ENCODE data around the gene PFKL.

Gene PFKL

GRCh38 chr21:44314561-44314960 is 14.7 kb downstream of the PFKL start:
- no peak for DNase-seq (ENCODE audit: low spot score)

DNA sequence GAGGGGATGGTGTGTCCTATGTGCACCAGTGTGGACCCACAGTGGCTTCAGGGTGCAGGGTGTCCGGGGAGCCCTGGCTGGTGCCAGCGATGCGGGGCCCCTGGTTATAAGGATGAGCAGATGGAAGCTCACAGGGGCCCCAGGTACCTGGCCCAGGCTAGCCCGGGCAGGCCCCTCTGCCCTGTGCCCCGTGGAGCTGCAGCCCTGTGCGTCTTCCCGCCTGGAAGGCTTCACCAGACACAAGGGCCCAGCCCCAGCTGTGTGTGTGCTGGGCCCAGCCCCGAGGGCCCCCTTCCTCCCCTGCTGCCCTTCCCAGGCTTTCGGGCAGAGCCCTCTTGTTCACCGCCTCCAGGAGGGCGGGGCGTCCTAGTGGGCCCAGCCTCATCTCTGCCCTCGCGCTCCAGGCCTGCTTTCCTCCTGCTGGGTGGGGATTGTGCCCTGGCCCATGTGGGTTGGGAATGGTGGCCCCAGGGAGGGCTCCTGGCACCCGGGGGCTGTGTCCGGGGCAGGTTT is 15.9 kb downstream of the PFKL start:
- no peak for DNase-seq (ENCODE audit: low spot score)

DNA sequence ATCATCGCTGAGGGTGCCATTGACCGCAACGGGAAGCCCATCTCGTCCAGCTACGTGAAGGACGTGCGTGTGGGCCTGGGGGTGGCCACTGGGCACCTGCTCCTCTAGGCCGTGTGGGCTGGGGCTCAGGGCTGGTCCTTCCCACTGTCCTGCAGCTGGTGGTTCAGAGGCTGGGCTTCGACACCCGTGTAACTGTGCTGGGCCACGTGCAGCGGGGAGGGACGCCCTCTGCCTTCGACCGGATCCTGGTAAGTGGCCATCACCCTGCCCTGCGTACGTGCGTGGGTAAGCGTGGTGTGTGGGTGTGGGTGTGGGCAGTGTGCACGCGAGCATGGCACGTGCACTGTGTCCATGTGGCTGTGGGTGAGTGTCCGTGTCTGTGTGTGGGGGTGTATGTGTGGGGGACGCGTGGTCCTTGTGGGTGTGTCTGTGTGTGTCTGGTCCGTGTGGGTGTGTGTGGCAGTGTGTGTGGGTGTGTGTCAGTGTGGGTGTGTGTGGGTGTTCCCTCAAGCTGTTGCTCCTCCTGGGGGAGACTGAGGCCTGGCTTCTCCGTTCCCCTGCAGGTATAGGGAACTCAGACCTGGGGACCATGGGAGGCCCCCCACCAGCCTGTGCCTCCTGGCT is 16.5 kb downstream of the PFKL start:
- DNase-seq (ENCODE audit: low spot score): no peak

DNA sequence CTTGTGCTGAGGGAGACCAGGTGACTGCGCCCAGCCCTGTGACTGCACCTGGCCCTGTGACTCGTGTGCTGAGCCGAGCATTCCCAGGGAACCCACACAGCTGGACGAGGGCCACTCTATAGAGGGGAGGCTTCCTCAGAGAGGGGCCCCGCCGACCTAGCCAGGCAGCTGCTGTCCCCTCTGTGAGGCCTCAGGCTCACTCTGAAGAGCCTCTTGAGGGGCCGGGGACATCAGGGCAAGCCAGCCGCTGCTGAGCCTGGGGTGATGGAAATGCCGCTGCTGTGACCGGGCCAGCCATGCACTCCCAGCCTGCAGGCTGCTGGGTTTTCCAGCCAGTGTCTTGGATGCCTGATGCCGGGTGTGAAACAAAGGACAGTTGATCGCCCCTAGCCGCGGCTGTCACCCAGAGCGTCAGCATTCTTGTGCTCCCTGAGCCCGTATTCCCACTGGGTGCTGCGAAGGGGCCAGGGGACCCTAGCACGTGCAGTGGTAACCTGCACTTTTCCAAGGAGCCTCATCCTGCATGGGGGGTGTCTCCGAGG is 17.5 kb downstream of the PFKL start:
- DNase-seq (ENCODE audit: low spot score): no peak

- no peak for DNase-seq (ENCODE audit: low spot score)
These were observed 18.0 kb downstream of the PFKL start for GRCh38 chr21:44317871-44318270.

DNA sequence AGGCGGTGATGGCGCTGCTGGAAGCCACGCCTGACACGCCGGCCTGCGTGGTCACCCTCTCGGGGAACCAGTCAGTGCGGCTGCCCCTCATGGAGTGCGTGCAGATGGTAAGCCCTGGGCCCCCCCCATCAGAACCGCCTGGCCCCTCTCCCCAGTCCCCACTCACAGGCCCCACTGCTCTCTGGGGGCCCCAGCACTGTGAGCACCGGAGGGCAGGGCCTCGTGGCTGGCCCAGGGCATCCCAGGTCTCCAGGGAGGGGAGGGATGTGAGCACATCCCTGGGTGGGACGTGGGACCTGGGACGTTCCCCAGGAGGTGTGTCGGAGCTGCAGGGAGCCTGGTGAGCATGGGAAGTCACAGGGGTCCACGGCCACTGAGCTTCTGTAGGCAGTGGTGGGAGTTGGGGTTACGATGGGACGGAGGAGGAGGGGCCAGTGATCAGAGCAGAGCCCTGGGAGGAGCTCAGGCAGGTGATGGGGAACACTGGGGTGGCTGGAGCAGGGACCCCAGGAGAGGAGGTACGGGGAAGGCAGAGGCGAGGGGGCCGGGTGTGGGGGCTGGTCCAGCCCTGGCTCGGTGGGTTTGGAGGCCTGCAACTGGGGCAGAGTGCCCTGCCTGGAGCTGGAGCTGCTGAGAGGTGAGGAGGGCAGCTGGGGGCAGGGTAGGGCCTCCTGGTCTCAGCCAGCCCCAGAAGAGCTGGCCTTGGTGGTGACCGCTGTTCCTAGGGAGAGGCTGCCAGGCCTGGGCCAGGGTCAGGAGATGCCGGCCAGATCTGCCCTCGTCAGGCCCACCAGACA is 18.8 kb downstream of the PFKL start:
- no peak for DNase-seq (ENCODE audit: low spot score)

- DNase-seq (ENCODE audit: low spot score): no peak
These were observed 19.7 kb downstream of the PFKL start for GRCh38 chr21:44319407-44320065.

GRCh38 chr21:44320847-44321246 is 21.0 kb downstream of the PFKL start:
- no peak for DNase-seq (ENCODE audit: low spot score)

DNA sequence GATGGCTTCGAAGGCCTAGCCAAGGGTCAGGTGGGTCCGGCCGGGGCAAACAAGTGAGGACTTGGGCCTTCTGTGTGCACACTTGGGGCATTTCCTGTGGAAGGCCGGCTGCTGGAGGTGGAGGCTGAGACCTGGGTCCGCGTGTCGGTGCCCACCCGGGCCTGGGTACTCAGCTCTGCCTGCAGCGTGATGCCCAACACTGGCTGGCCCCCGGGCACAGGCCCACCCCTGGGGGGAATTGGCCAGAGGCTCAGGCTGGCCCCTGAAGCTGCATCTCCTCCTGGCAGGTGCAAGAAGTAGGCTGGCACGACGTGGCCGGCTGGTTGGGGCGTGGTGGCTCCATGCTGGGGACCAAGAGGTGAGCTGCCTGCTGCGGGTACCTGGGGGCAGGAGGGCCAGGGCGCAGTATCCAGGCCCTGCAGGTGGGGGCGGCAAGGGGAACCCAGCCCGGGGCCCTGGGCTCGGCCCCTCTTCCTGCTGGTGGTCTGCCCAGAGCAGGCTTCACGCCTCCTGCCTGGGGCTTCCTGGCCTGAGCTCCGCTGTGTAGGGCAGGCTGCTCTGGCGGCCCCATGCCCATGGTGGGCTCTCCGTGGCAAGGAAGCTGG is 22.1 kb downstream of the PFKL start:
- no peak for DNase-seq (ENCODE audit: low spot score)

- DNase-seq (ENCODE audit: low spot score): no peak
These were observed 22.9 kb downstream of the PFKL start for GRCh38 chr21:44322621-44323325.

- no peak for DNase-seq (ENCODE audit: low spot score)
These were observed 23.7 kb downstream of the PFKL start for GRCh38 chr21:44323591-44323990.

GRCh38 chr21:44324106-44324853 is 24.4 kb downstream of the PFKL start:
- no peak for DNase-seq (ENCODE audit: low spot score)

GRCh38 chr21:44324854-44325107 is 24.9 kb downstream of the PFKL start:
- DNase-seq (ENCODE audit: low spot score): no peak

- DNase-seq (ENCODE audit: low spot score): no peak
These were observed 25.8 kb downstream of the PFKL start for GRCh38 chr21:44325386-44326271.

- no peak for DNase-seq (ENCODE audit: low spot score)
These were observed 26.4 kb downstream of the PFKL start for GRCh38 chr21:44326272-44326647.

DNA sequence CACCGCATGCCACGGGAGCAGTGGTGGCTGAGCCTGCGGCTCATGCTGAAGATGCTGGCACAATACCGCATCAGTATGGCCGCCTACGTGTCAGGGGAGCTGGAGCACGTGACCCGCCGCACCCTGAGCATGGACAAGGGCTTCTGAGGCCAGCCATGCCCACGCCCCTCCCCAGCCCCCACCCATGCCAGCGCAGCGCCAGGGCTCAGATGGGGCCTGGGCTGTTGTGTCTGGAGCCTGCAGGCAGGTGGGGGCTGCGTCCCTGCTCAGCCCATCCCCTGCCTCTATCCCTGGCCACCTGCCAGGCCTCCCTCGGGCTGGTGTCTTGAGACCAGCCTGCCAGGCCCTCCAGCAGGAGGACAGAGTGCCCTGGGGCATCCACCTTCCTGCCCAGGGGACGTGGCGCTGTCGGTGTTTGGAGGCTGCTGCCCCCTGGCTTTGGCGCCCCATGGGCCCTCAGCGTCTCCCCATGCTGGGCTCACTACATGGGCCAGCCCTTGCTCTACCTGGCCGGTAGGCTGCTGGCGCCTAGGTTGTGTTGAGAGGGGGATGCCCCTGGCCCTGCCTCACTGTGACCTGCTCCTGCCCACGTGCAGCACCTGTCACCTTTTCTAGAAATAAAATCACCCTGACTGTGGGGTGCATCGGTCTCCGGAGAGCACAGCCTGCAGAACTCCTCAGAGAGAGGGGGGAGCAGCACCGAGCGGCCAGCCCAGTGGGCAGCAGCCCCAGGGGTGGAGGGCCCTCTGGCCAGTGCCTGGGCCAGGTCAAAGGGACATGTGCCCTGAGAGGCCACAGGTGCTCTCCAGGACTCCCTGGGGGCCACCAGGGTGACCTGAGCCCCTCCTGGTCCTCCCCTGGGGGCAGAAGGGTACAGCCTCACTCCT is 27.1 kb downstream of the PFKL start:
- no peak for DNase-seq (ENCODE audit: low spot score)

GRCh38 chr21:44327603-44327974 is 27.7 kb downstream of the PFKL start:
- DNase-seq (ENCODE audit: low spot score): no peak

- DNase-seq (ENCODE audit: low spot score): no peak
These were observed 28.5 kb downstream of the PFKL start for GRCh38 chr21:44328242-44328895.
